NOMO-1 treated with dmso at 0.1 percent for 144 hours (cell line): Measurements from ENCODE around the gene SLC23A3.
"Not testable (repeated sequence)": the region's sequence is repeated elsewhere in the genome, so short reads cannot be mapped to it uniquely, and the experiment has no call there.

Experiments
- DNase-seq: peaks from one replicate; lab custom pipeline; 2025; ENCODE audit not compliant: unreplicated experiment; lab: John Stamatoyannopoulos, UW

Gene SLC23A3

DNA sequence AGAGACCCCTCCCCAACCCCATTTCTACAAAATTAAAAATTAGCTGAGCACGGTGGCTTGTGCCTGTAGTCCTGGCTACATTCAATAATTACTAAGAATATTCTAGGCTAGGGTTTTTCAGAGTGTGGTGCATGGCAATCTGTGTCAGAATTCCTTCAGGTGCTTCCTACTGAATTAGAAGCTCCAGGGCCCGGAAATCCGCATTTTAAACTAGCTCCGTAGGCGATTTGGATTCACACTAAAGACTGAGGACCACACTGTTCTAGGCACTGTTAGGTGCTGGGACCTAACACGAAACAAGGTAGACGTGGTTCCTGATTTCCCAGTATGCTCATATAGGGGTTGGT is 36.1 kb upstream of the SLC23A3 start:
- no peak for DNase-seq

GRCh38 chr2:219205165-219205538 is 35.3 kb upstream of the SLC23A3 start:
- DNase-seq = no peak

- DNase-seq = no peak
These were observed 34.8 kb upstream of the SLC23A3 start for GRCh38 chr2:219204425-219205164.

DNA sequence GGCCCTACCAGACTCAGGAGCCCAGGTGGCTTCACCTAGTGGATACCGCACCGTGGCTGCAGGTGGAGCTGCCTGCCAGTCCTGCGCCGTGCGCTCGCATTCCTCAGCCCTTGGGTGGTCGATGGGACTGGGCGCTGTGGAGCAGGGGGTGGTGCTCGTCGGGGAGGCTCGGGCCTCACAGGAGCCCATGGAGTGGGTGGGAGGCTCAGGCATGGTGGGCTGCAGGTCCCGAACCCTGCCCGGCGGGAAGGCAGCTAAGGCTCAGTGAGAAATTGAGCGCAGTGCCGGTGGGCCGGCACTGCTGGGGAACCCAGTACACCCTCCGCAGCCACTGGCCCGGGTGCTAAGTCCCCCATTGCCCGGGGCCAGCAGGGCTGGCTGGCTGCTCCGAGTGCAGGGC is 31.5 kb upstream of the SLC23A3 start:
- not testable (repeated sequence) for DNase-seq

DNA sequence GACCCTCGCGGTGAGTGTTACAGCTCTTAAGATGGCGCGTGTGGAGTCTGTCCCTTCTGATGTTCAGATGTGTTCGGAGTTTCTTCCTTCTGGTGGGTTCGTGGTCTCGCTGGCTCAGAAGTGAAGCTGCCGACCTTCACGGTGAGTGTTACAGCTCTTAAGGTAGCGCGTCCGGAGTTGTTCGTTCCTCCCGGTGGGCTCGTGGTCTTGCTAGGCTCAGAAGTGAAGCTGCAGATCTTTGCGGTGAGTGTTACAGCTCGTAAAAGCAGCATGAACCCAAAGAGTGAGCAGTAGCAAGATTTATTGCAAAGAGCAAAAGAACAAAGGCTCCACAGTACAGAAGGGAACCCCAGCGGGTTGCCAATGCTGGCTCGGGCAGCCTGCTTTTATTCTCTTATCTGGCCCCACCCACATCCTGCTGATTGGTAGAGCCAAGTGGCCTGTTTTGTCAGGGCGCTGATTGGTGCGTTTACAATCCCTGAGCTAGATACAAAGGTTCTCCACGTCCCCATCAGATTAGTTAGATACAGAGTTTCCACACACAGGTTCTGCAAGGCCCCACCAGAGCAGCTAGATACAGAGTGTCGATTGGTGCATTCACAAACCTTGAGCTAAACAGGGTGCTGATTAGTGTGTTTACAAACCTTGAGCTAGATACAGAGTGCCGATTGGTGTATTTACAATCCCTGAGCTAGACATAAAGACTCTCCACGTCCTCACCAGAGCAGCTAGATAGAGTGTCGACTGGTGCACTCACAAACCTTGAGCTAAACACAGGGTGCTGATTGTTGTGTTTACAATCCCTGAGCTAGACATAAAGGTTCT is 30.9 kb upstream of the SLC23A3 start:
- DNase-seq = not testable (repeated sequence)

GRCh38 chr2:219199470-219200211 is 29.8 kb upstream of the SLC23A3 start:
- no peak for DNase-seq

DNA sequence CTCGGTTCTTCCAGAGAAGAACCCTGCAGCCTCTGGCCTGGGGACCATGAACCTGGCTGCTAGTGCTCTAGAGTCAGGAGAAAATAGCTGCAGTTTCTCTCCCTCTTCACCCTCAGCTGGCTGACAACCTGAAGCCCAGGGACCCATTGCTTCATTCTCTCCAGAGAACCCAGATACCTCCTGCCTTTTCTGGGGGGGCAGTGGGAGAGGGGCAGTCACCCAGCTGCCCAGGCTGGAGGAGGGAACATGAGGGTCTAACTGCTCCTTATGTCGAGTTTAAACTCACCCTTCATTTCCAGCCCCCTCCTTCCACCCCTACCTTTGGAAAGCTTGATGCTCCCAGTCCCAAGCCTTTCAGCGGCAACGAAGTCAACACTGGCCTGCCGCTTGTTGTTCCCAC is 29.1 kb upstream of the SLC23A3 start:
- DNase-seq = no peak

- no peak for DNase-seq
These were observed 27.6 kb upstream of the SLC23A3 start for GRCh38 chr2:219197388-219197787.

DNA sequence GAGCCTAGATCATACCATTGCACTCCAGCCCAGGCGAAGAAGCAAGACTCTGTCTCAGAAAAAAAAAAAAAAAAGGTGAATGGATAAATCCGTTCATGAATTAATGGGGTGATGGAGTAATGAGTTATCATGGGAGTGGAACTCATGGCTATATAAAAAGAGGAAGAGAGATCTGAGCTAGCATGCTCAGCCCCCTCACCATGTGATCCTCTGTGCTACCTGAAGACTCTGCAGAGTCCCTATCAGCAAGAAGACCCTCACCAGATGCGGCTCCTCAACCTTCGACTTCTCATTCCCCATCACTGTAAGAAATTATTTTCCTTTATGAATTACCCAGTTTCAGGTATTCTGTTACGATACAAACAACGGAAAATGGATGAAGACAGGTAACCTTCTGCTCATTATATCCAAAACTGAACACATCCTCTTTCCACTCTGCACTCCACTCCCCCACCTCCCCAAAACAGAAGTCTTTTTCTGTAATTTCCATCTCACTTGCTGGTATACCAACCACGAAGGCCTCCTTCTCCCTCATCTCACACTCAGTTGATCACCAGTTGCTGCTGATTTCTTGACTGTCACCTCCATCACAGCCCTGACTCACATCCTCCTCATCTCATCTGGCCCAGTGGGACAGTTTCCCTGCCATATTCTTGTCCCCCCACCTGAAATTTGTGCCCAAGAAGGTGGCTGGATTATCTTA is 17.1 kb upstream of the SLC23A3 start:
- DNase-seq = no peak

- DNase-seq = no peak
These were observed 14.3 kb upstream of the SLC23A3 start for GRCh38 chr2:219184121-219184520.

GRCh38 chr2:219183151-219183772 is 13.4 kb upstream of the SLC23A3 start:
- no peak for DNase-seq

GRCh38 chr2:219182331-219183150 is 12.7 kb upstream of the SLC23A3 start:
- no peak for DNase-seq

DNA sequence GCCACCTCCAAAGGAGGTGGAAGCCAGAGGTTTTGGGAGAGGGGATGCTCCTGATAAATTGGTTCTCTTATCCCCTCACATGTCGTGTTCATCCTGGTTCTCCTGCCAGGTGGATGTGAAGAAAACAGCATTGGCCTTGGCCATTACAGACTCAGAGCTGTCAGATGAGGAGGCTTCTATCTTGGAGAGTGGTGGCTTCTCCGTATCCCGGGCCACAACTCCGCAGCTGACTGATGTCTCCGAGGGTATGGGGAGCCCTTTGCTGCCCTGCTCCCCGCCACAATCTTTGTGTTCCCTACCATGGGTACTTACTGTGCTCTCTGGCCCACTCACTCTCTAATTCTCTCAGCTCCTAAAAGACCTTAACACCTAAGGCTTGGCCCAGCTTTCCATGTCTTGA is 11.7 kb upstream of the SLC23A3 start:
- DNase-seq = no peak

DNA sequence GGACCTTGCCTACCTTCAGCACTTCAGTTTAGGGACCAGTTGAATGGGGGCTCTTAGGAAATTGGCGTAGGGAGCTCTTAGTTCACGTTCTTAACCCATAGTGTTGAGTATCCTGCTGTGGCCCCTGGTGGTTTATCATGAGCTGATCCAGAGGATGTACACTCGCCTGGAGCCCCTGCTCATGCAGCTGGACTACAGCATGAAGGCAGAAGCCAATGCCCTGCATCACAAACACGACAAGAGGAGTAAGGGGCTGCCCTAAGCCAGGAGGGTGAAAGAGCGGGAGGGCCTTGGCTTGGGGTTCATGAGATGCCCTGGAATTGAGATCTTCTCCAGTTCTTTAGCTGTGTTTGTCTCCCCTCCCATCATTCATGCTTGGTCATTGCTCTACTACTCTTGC is 11.1 kb upstream of the SLC23A3 start:
- no peak for DNase-seq

- DNase-seq = no peak
These were observed 10.0 kb upstream of the SLC23A3 start for GRCh38 chr2:219179601-219180465.

GRCh38 chr2:219178377-219179175 is 8.7 kb upstream of the SLC23A3 start:
- peak; percentile 15 for DNase-seq

- peak; percentile 86 for DNase-seq
These were observed 7.9 kb upstream of the SLC23A3 start, which contains the start of gene RETREG2 for GRCh38 chr2:219177552-219178376. RETREG2 (plus strand) TSS chr2:219178275; CDS start chr2:219178353, 78 bp downstream.
